Hematopoietic multipotent progenitor cell treated with erythropoietin and hydrocortisone succinate and interleukin-3 and kit ligand, for 15 days (in vitro differentiated cells): ENCODE data around the gene PCDHB7.
"Not testable (repeated sequence)": the region's sequence is repeated elsewhere in the genome, so short reads cannot be mapped to it uniquely, and the experiment has no call there.

ENCODE experiments used
- DNase-seq: peaks from one replicate; pipeline ENCODE4 v3.0.0-alpha.2; 2015; ENCODE audit warnings: low spot score

The PCDHB7 gene

GRCh38 chr5:141172381-141173204 lies at the start of gene PCDHB7:
PCDHB7 (plus strand) TSS chr5:141172644; CDS start chr5:141172836, 192 bp downstream.
- DNase-seq = no peak

GRCh38 chr5:141123396-141124135 lies 48.9 kb upstream of the PCDHB7 start:
- DNase-seq = not testable (repeated sequence)

- no peak for DNase-seq
Measured at GRCh38 chr5:141127305-141127704, 45.1 kb upstream of the PCDHB7 start.

- DNase-seq = no peak
Measured at GRCh38 chr5:141135030-141135717, 37.3 kb upstream of the PCDHB7 start, which contains the start of gene PCDHB5. PCDHB5 (plus strand) TSS chr5:141135206; CDS start chr5:141135435, 229 bp downstream.

GRCh38 chr5:141135718-141136266 lies 36.7 kb upstream of the PCDHB7 start:
- DNase-seq = no peak

- DNase-seq = not testable (repeated sequence)
Measured at GRCh38 chr5:141137346-141137745, 35.1 kb upstream of the PCDHB7 start.

- no peak for DNase-seq
Measured at GRCh38 chr5:141149812-141150211, 22.6 kb upstream of the PCDHB7 start, which contains the start of gene PCDHB6. PCDHB6 (plus strand) TSS chr5:141150057; CDS start chr5:141150258, 201 bp downstream.

- DNase-seq = no peak
Measured at GRCh38 chr5:141150224-141150992, 22.0 kb upstream of the PCDHB7 start.

- no peak for DNase-seq
Measured at GRCh38 chr5:141150993-141151325, 21.5 kb upstream of the PCDHB7 start.

GRCh38 chr5:141151632-141152031 lies 20.8 kb upstream of the PCDHB7 start:
- DNase-seq = not testable (repeated sequence)

- DNase-seq = not testable (repeated sequence)
Measured at GRCh38 chr5:141152096-141152495, 20.3 kb upstream of the PCDHB7 start.

GRCh38 chr5:141155540-141156374 lies 16.7 kb upstream of the PCDHB7 start:
- DNase-seq = no peak

- not testable (repeated sequence) for DNase-seq
Measured at GRCh38 chr5:141157356-141157755, 15.1 kb upstream of the PCDHB7 start.

- DNase-seq = not testable (repeated sequence)
Measured at GRCh38 chr5:141157901-141158300, 14.5 kb upstream of the PCDHB7 start.

- DNase-seq = not testable (repeated sequence)
Measured at GRCh38 chr5:141174291-141175104, 2.1 kb downstream of the PCDHB7 start.

GRCh38 chr5:141175933-141176332 lies 3.5 kb downstream of the PCDHB7 start:
- DNase-seq = no peak

- DNase-seq = not testable (repeated sequence)
Measured at GRCh38 chr5:141177577-141178191, 5.2 kb downstream of the PCDHB7 start, which contains the start of gene PCDHB8. PCDHB8 (plus strand) TSS chr5:141177790; CDS start chr5:141178035, 245 bp downstream.

GRCh38 chr5:141179371-141179770 lies 6.9 kb downstream of the PCDHB7 start:
- not testable (repeated sequence) for DNase-seq

GRCh38 chr5:141179876-141180275 lies 7.4 kb downstream of the PCDHB7 start:
- not testable (repeated sequence) for DNase-seq
